NB4 (cell line): ENCODE data around the gene CEP128.

ENCODE experiments used
- POLR2A ChIP-seq: IDR thresholded peaks from 2 replicates; pipeline ENCODE4 v1.6.1; 2011; ENCODE audit warnings: mild to moderate bottlenecking; ENCODE audit not compliant: insufficient read length; ENCODE audit errors: extremely low read depth
- TF ChIP-seq, protein P1 (sequence below): IDR thresholded peaks from one replicate; pipeline ENCODE4 v1.5.1; 2012; ENCODE audit warnings: low read depth, low read length

GRCh38 chr14:80951491-80951890 lies 10.0 kb upstream of the CEP128 start:
- TF ChIP-seq POLR2A, result no peak
- TF ChIP-seq, protein P1, sequence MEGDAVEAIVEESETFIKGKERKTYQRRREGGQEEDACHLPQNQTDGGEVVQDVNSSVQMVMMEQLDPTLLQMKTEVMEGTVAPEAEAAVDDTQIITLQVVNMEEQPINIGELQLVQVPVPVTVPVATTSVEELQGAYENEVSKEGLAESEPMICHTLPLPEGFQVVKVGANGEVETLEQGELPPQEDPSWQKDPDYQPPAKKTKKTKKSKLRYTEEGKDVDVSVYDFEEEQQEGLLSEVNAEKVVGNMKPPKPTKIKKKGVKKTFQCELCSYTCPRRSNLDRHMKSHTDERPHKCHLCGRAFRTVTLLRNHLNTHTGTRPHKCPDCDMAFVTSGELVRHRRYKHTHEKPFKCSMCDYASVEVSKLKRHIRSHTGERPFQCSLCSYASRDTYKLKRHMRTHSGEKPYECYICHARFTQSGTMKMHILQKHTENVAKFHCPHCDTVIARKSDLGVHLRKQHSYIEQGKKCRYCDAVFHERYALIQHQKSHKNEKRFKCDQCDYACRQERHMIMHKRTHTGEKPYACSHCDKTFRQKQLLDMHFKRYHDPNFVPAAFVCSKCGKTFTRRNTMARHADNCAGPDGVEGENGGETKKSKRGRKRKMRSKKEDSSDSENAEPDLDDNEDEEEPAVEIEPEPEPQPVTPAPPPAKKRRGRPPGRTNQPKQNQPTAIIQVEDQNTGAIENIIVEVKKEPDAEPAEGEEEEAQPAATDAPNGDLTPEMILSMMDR, result no peak
